ENCODE measurements around the gene C20orf202. TPM values are rescaled to one million over a fixed set of nuclear protein-coding genes. Genes with fewer than 3 reads are reported as not detected.

Gene C20orf202
- total and polyA plus RNA-seq, 2 donors = 0.09 to 0.21 TPM

DNA sequence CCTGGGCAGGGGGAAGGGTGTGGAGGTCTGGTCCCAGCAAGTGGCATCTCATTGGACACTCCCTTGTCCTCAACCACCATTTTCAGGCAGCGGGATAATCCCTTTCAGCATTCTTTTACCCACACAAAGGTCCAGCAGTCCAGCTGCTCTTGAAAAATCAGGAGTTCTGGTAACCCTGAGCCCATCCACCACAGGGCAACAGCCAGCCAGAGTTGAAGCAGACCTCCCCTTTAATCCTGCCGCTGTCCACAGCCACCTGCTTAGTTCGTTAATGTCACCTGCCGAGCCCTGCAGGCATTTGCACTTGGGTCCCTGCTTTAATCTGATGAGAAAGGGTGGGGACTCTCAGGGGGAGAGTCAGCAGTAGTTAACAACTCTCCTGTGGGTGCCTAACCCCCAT is 29.6 kb upstream of the C20orf202 start:
- WGBS = 75% methylated on average over 4 of the region's 4 CpGs
- Histone ChIP-seq H3K27ac (ENCODE audit: low read depth) (no peak overlapping the region), H3K4me3 (ENCODE audit: low read depth, low read length) (no peak overlapping the region), H3K4me1 (ENCODE audit: insufficient read depth) (no peaks in the 10 kb centered on the region), H3K36me3 (ENCODE audit: insufficient read depth) (peaks cover 2% of the 10 kb centered on the region)
- DNase-seq (ENCODE audit: extremely low spot score) = no peak

DNA sequence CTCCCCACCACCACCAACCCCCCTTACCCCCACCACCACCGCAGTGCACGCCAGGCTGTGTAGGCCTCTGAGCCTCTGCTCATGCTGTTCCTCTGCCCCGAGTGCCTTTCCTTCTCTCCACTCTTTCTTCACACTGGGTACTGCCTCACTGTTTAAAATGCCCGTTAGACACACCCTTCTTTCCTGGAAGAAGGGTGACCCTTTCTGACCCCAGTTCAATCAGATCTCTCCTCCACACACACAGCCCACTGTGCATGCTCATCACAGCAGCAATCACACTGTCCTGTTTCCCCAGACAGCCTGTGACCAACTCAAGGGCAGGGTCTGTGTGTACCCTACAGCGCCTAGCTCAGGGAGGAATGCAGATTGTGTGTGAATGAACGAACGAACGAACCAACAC is 28.5 kb upstream of the C20orf202 start:
- Histone ChIP-seq H3K4me1 (ENCODE audit: insufficient read depth) (no peaks in the 10 kb centered on the region), H3K36me3 (ENCODE audit: insufficient read depth) (peaks cover 2% of the 10 kb centered on the region), H3K4me3 (ENCODE audit: low read depth, low read length) (no peak overlapping the region), H3K27ac (ENCODE audit: low read depth) (no peak overlapping the region)
- no peak for DNase-seq (ENCODE audit: extremely low spot score)
- 86% methylated on average over 8 of the region's 8 CpGs for WGBS

DNA sequence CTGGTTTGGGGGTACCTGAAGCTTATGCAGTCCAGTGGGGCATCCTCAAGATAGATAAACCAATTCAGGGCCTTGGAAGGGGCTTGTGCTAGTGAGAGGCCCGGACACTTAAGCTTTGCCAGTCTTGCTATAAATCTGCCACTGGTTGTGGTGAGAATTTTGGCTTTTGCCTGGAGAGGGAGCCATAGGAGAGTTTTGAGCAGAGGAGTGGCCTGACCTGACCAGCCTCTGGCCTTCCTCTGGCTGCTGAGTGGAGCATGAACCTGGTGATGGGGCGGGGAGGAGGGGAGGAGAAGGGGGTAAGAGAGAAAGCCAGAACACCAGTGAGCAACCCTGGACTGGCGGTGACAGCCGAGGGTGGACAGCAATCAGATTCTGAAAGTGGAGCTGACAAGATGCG is 25.6 kb upstream of the C20orf202 start:
- H3K27ac ChIP-seq (ENCODE audit: low read depth) = no peak overlapping the region
- H3K4me1 ChIP-seq (ENCODE audit: insufficient read depth) = no peaks in the 10 kb centered on the region
- 71% methylated on average over 5 of the region's 5 CpGs for WGBS
- no peak for DNase-seq (ENCODE audit: extremely low spot score)
- H3K36me3 ChIP-seq (ENCODE audit: insufficient read depth) = no peaks in the 10 kb centered on the region
- H3K4me3 ChIP-seq (ENCODE audit: low read depth, low read length) = no peak overlapping the region

DNA sequence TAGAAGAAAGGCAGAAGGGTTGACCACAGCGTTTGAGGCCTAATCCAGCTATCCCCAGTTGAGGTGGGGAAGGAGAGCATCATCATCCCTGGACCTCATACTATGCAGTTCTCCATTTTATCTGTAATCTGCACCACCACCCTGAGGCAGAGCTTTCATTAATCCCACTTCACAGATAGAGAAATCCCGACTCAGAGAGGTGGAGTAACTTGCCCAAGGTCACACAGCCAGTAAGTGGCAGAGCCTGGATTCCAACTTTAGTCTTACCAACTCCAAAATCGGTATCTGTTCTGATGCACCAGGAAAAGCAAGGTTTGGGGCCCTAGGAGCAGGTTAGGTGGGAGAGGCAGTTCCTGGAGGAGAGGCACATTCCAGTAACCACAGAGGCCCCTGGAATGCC is 25.2 kb upstream of the C20orf202 start:
- no peak for DNase-seq (ENCODE audit: extremely low spot score)
- no peaks in the 10 kb centered on the region for H3K4me1 ChIP-seq (ENCODE audit: insufficient read depth)
- WGBS = 73% methylated on average over 3 of the region's 3 CpGs
- H3K27ac ChIP-seq (ENCODE audit: low read depth) = no peak overlapping the region
- H3K4me3 ChIP-seq (ENCODE audit: low read depth, low read length) = no peak overlapping the region
- H3K36me3 ChIP-seq (ENCODE audit: insufficient read depth) = no peaks in the 10 kb centered on the region

DNA sequence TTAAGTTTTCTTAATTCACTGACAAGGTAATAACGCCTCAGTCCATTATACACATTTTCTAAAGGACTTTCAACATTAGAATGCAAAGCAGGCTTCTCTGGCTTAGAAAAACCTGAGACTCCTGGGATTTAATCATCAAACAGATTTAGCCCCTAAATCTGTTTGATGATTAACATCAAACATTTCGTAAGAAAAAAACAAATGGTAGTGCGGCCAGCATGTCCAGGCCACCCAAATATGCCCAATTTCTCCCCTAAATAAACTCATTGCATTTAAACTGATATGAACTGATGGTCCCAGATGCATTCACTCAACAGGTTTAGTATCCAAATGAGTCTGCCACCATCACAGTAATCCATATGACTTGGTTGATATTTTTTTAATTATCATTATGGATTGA is 24.6 kb upstream of the C20orf202 start:
- H3K27ac ChIP-seq (ENCODE audit: low read depth) = no peak overlapping the region
- no peaks in the 10 kb centered on the region for H3K36me3 ChIP-seq (ENCODE audit: insufficient read depth)
- WGBS = 89% methylated on average over 3 of the region's 3 CpGs
- H3K4me1 ChIP-seq (ENCODE audit: insufficient read depth) = no peaks in the 10 kb centered on the region
- no peak overlapping the region for H3K4me3 ChIP-seq (ENCODE audit: low read depth, low read length)
- no peak for DNase-seq (ENCODE audit: extremely low spot score)

DNA sequence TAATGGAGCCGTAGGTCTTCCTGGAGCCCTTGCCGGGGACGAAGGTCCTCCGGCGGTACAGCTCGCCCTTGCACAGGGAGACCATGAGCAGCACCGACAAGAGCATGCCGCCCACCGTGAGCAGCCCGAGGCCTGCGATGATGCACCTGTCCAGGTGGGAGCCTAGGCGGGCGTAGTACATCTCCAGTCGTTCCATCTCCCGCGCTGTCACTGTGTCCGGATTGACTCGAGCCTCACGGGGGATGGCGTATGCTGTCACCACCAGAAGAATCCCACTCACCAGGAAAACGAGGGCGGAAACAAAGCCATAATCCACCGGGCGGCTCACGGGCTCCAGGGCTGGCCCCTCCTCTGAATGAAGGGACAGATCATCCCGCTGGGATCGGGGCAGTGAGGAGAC is 22.3 kb upstream of the C20orf202 start:
- WGBS = 93% methylated on average over 27 of the region's 27 CpGs
- DNase-seq (ENCODE audit: extremely low spot score) = no peak

DNA sequence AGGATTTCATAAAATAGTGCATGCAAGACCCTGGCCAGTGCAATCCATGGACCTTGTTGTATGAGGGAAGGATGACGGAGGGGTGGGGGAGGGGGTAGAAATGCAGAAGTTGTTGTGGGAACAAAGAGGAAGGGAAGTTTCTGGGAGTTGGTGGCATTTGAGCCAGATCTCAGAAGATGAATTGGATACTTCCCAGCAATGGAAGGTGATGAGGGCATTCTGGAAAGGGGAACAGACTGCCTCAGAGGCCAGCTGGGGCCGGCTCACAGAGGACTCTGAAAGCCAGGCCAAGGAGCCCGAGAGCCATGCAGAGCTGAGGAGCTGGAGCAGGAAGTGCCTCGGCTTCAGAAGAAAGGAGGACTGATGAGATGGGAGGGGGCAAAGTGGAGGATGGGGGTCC is 21.1 kb upstream of the C20orf202 start:
- Histone ChIP-seq H3K36me3 (ENCODE audit: insufficient read depth) (no peaks in the 10 kb centered on the region), H3K27ac (ENCODE audit: low read depth) (no peak overlapping the region), H3K4me3 (ENCODE audit: low read depth, low read length) (no peak overlapping the region), H3K4me1 (ENCODE audit: insufficient read depth) (peaks cover 1% of the 10 kb centered on the region)
- 50% methylated on average over 4 of the region's 4 CpGs for WGBS
- no peak for DNase-seq (ENCODE audit: extremely low spot score)

More for the DNA sequence above, 22.3 kb upstream of the C20orf202 start:
- H3K4me1 ChIP-seq (ENCODE audit: insufficient read depth) = peaks cover 1% of the 10 kb centered on the region
- no peak overlapping the region for H3K27ac ChIP-seq (ENCODE audit: low read depth)
- H3K4me3 ChIP-seq (ENCODE audit: low read depth, low read length) = no peak overlapping the region
- no peaks in the 10 kb centered on the region for H3K36me3 ChIP-seq (ENCODE audit: insufficient read depth)

DNA sequence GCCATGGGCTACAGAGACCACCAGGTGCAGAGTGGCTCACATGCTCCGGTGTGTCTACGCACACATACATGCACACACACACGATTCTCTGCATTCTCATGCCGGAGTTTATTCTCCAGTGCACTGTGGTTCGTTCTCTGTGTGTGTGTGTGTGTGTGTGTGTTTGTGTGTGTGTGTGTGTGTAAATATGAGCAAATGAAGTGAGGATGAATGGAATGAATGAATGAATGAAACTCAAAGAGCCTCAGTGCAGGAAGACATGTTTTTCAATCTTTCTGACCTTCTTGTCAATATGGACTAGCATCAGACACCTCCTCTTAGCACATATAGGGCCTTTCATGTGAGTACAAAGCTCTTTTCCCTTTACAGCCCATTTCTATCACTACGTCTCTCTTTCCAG is 20.1 kb upstream of the C20orf202 start:
- Histone ChIP-seq H3K4me3 (ENCODE audit: low read depth, low read length) (no peak overlapping the region), H3K27ac (ENCODE audit: low read depth) (no peak overlapping the region), H3K36me3 (ENCODE audit: insufficient read depth) (no peaks in the 10 kb centered on the region), H3K4me1 (ENCODE audit: insufficient read depth) (peaks cover 1% of the 10 kb centered on the region)
- no peak for DNase-seq (ENCODE audit: extremely low spot score)
- 71% methylated on average over 6 of the region's 6 CpGs for WGBS

DNA sequence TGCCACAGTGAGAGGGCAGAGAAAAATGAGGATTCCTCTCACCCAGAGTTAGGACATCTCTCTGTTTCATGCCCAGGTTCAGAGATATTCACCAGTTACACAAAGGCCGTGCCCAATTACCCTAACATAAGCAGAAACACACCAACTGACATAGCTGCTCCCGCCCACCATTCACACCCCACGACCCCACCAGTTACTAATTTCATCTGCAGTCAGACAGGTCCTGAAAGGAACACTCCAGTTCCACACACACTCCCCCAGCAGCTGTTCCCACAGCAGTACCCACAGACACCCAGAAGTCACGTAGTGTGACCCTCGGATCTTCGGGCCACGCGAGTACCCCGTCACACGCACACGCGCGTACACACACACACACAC is 19.0 kb upstream of the C20orf202 start:
- H3K4me3 ChIP-seq (ENCODE audit: low read depth, low read length) = no peak overlapping the region
- H3K27ac ChIP-seq (ENCODE audit: low read depth) = no peak overlapping the region
- H3K36me3 ChIP-seq (ENCODE audit: insufficient read depth) = no peaks in the 10 kb centered on the region
- WGBS = 32% methylated on average over 13 of the region's 13 CpGs
- peaks cover 1% of the 10 kb centered on the region for H3K4me1 ChIP-seq (ENCODE audit: insufficient read depth)
- DNase-seq (ENCODE audit: extremely low spot score) = no peak

DNA sequence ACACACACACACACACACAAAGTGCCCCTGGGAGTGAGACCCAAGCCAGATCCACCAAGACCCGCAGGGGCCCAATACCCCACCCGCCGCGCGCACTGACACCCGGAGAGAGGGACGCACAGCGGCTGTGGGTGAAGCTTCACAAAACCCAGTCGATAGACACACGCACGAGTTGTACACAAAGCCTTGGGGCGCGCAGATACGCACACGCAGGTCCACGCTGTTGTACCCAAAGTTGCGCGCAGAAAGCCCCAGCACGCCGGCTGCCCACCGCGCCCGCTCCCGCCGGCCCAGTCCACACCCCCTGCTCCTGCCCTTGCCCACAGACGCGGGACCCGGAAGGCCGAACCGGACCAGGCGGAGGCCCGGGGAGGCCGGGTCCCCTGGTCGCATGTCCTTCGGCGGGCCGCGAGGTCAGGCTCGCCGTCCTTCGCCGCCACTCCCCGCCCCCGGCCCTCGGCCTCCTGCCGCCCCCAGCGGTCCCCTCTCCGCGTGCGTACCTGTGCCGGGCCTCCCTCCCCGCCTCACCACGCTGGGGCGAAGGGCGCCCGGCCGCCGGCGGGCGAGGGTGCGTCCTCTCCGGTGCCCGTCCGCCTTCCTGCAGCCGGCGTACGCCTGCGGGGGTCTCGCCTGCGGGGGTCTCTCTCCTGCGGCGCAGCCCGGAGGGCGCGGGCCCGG is 18.5 kb upstream of the C20orf202 start, which contains the start of gene TMEM74B:
TSS of gene TMEM74B (minus strand) at position 344 of the 678 bp plus-strand sequence. CDS start 1,180 bp downstream, outside the sequence.
- WGBS = 2% methylated on average over 75 of the region's 76 CpGs
- peaks cover 1% of the 10 kb centered on the region for H3K4me1 ChIP-seq (ENCODE audit: insufficient read depth)
- no peak for DNase-seq (ENCODE audit: extremely low spot score)
- peak within 1 kb of the TSS; percentile 46 for H3K4me3 ChIP-seq (ENCODE audit: low read depth, low read length)
- H3K36me3 ChIP-seq (ENCODE audit: insufficient read depth) = no peaks in the 10 kb centered on the region
- no peak within 1 kb of the TSS for H3K27ac ChIP-seq (ENCODE audit: low read depth)

DNA sequence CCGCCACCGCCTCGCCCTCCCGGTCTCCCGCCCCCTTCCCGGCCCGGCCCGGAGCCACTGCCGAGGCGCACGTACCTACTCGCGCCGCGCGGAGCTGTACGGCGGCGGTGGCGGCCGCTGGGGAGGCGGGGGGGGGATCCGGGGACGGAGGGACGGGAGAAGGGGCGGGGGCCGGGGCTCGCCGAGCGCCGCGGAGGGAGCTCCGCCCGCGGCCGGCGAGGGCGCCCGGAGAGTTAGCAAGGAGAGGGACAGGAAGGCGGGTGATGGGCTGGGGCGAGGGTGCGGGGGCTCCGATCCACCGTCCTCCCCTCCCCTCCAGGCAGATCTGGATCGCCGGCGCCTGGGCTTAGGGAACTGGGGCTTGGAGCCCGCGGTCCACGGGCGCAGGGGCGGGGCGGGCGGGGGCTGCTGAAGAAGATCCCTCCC is 17.9 kb upstream of the C20orf202 start:
- no peak overlapping the region for H3K27ac ChIP-seq (ENCODE audit: low read depth)
- no peaks in the 10 kb centered on the region for H3K36me3 ChIP-seq (ENCODE audit: insufficient read depth)
- peak overlapping the region; percentile 46 for H3K4me3 ChIP-seq (ENCODE audit: low read depth, low read length)
- peaks cover 1% of the 10 kb centered on the region for H3K4me1 ChIP-seq (ENCODE audit: insufficient read depth)
- under 1% methylated on average over 53 of the region's 54 CpGs for WGBS
- no peak for DNase-seq (ENCODE audit: extremely low spot score)

DNA sequence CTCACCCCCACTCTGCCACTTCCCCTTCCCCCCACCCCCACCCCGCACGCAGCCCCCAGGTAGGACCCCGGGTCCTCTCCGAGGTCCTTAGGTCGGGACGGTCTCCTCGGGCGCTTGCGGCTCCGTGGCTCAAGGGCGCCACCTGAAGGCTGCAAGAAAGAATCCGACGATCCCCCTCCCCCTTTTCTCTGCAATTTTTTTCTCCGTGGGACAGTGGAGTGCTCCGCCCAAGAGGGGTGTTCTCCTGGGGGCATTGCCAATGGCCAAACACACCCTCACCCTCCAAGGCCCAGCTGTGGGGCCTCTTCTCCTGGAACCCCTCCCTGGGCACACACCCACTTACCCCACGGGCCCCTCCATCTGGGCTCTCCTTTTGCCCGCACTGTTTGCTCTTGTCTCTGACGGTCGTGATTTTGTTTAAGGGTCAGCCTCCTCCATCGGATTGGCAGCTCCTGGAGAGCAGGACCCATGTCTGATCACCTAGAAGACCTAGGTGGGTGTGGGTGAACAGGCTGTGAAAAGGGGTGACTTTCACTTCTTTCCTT is 17.4 kb upstream of the C20orf202 start:
- Histone ChIP-seq H3K36me3 (ENCODE audit: insufficient read depth) (no peaks in the 10 kb centered on the region), H3K4me1 (ENCODE audit: insufficient read depth) (peaks cover 1% of the 10 kb centered on the region), H3K4me3 (ENCODE audit: low read depth, low read length) (peak overlapping the region; percentile 46), H3K27ac (ENCODE audit: low read depth) (no peak overlapping the region)
- no peak for DNase-seq (ENCODE audit: extremely low spot score)
- WGBS = 10% methylated on average over 20 of the region's 20 CpGs

DNA sequence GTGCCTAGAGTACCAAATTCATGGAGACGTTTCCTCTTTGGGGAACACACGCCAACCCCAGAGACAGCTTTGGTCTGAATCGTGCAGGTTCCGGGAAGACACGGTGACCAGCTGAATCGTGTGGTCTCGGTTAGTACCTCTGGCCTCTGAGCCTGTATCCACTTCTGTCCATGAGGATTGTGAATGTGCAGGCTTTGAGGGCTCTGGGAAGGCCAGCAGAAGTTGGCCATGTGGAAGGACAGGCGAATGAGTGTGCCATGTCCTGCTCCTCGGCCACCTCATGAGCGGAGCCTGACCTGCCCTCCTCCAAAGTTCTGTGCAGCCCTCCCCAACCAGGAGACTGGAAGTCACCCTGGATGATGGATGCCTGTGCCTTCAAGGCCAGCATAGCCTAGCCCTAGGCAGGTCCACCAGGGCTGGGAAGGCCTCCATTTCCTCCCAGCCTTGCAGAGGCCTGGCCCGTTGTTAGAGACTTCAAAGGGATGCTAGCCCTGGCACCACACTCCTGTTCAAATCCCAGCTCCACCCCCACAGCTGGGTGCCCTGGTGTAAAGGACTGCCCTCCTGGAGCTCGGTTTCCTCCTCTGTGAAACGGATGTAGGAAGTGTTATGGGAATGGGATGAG is 16.8 kb upstream of the C20orf202 start:
- H3K4me3 ChIP-seq (ENCODE audit: low read depth, low read length) = no peak overlapping the region
- no peaks in the 10 kb centered on the region for H3K36me3 ChIP-seq (ENCODE audit: insufficient read depth)
- WGBS = 74% methylated on average over 13 of the region's 13 CpGs
- H3K27ac ChIP-seq (ENCODE audit: low read depth) = no peak overlapping the region
- DNase-seq (ENCODE audit: extremely low spot score) = no peak
- H3K4me1 ChIP-seq (ENCODE audit: insufficient read depth) = peaks cover 1% of the 10 kb centered on the region

DNA sequence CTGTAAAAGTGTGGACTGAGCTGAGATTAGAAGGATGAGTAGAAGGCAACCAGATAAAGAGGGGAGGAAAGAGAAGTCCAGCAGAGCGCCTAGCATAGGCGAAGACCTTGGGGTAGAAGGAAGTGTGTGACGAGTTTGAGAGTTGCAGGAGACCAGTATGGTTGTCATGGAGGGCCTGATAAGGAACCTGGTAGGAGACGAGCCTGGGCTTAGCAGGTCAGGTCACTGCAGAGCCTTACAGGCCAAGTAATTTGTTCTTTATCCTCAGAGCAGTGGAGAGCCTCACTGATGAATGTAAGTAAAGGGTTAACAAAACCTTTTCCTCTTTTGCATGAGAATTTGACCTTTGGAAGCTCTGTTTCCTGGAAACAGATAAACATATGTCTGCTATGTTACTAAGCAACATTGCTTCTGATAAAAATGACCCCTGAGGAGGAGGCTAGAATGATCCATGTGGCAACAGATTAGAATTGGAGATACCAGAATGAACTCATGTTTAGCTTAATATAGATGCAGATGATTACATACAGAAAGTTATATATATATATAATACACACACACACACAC is 15.6 kb upstream of the C20orf202 start:
- 55% methylated on average over 4 of the region's 4 CpGs for WGBS
- no peak for DNase-seq (ENCODE audit: extremely low spot score)
- Histone ChIP-seq H3K27ac (ENCODE audit: low read depth) (no peak overlapping the region), H3K36me3 (ENCODE audit: insufficient read depth) (no peaks in the 10 kb centered on the region), H3K4me1 (ENCODE audit: insufficient read depth) (peaks cover 1% of the 10 kb centered on the region), H3K4me3 (ENCODE audit: low read depth, low read length) (no peak overlapping the region)

Measured in urinary bladder (tissue), 4 donors.